ENCODE results near the gene ZC4H2.

- TF ChIP-seq CTCF (optimal IDR thresholded peaks at IDR 0.05 in 1 of 3, IDR thresholded peaks at IDR 0.05 in 1 of 3, conservative IDR thresholded peaks at IDR 0.05 in 1 of 3; ENCODE audit: extremely low read depth in 1 of 3, insufficient read depth in 2 of 3, low read length in 3 of 3) (peak; percentile 8 to 59 (median 55)), EZH2 (IDR thresholded peaks at IDR 0.05; ENCODE audit: low read length) (no peak)
Measured at GRCh38 chrX:64894454-64895038, 81.7 kb downstream of the ZC4H2 start.

Data from keratinocyte (primary cell).